ENCODE data around the gene KIF5A.

DNA sequence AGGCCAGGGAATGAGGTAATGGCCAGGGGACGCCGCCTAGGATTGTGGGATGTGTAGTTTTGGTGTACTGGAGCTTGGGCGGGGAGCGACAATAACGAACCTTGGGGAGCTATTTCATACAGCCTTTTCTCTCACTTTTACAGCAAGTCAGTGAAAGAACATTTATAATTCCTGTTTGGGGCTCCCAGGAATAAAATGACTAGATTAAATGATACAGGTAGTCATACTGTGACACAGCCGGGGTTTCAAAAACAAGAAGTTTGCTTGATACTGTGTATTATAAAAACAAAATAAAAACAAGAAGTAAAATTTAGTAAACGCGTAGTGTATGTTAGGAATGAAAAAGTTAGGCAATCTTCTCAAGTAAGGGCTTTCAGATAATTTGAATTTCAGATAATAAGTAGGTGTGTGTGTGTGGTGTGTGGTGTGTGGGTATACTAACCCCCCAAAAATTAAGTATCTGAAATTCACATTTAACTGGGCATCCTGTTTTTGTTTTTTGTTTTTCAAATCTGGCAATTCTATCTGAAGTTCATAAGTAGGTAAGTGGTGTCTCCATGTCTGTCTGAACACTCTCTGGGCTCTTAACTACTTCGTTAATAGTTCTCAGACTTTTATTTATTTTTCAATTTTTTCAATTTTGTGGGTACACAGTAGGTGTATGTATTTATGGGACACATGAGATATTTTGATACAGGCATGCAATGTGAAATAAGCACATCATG, 2.4 kb upstream of the KIF5A start:
- TF ChIP-seq CTCF (IDR thresholded peaks at IDR 0.05) (no peak), EZH2 (IDR thresholded peaks at IDR 0.05; ENCODE audit: borderline replicate concordance, insufficient read depth, low read depth, low read length, poor library complexity, severe bottlenecking) (no peak)
